Measurements from ENCODE around the gene GDA. TPM values are rescaled to one million over a fixed set of nuclear protein-coding genes. Genes with fewer than 3 reads are reported as not detected.

Gene GDA
- total and polyA plus RNA-seq, 9 of the 15 experiments (the other 6 are each of a cell fraction or from before 2014, with no cell fraction given), result 4.5 to 18.0 (median 12.7) TPM

- in situ Hi-C loops (cut with MboI) (no loop called here), intact Hi-C loops (cut with micrococcal nuclease) (no loop called here)
- H4K20me1 ChIP-seq (replicated peaks; ENCODE audit: control insufficient read depth, insufficient read depth, low read length), result no peaks in the 10 kb centered on the region
- no peaks in the 10 kb centered on the region for H3K9me3 ChIP-seq (replicated peaks; ENCODE audit: control insufficient read depth, insufficient read depth, low read depth, low read length)
- no peak for DNase-seq (ENCODE audit: extremely low read depth in 1 of 4, low spot score in 3 of 4)
- ATAC-seq, result no peak
- no peak overlapping the region for H3K27ac ChIP-seq (ENCODE audit: extremely low read depth, low read depth, low read length)
- 0 out of 2 replicates have a peak, but pooled peaks have one; percentile 12 for TF ChIP-seq ARID1B (IDR thresholded peaks at IDR 0.05)
- 0 out of 2 replicates have a peak, but pooled peaks have one; percentile 5 for TF ChIP-seq MAFG (tag; conservative IDR thresholded peaks at IDR 0.05)
- TF ChIP-seq, protein P1, sequence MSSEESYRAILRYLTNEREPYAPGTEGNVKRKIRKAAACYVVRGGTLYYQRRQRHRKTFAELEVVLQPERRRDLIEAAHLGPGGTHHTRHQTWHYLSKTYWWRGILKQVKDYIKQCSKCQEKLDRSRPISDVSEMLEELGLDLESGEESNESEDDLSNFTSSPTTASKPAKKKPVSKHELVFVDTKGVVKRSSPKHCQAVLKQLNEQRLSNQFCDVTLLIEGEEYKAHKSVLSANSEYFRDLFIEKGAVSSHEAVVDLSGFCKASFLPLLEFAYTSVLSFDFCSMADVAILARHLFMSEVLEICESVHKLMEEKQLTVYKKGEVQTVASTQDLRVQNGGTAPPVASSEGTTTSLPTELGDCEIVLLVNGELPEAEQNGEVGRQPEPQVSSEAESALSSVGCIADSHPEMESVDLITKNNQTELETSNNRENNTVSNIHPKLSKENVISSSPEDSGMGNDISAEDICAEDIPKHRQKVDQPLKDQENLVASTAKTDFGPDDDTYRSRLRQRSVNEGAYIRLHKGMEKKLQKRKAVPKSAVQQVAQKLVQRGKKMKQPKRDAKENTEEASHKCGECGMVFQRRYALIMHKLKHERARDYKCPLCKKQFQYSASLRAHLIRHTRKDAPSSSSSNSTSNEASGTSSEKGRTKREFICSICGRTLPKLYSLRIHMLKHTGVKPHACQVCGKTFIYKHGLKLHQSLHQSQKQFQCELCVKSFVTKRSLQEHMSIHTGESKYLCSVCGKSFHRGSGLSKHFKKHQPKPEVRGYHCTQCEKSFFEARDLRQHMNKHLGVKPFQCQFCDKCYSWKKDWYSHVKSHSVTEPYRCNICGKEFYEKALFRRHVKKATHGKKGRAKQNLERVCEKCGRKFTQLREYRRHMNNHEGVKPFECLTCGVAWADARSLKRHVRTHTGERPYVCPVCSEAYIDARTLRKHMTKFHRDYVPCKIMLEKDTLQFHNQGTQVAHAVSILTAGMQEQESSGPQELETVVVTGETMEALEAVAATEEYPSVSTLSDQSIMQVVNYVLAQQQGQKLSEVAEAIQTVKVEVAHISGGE (CRISPR knock-in tag; IDR thresholded peaks at IDR 0.05), result no peak
- TF ChIP-seq NFE2 (IDR thresholded peaks at IDR 0.05; ENCODE audit: low read depth), result peak; percentile 15; the same call in 1 of the 2 replicates
- TF ChIP-seq SMARCA4 (IDR thresholded peaks at IDR 0.05), result peak; percentile 20; the same call in 1 of the 2 replicates
- peak; percentile 73; the same call in 1 of the 2 replicates for TF ChIP-seq SOX6 (IDR thresholded peaks at IDR 0.05)
- TF ChIP-seq SMC3 (conservative IDR thresholded peaks at IDR 0.05; ENCODE audit: insufficient read depth, low read depth, low read length), result no peak
- TF ChIP-seq FOSL1 (tag; conservative IDR thresholded peaks at IDR 0.05), result peak; percentile 51
- peak; percentile 51; the same call in 1 of the 2 replicates for TF ChIP-seq EGR1 (conservative IDR thresholded peaks at IDR 0.05)
- H3K79me2 ChIP-seq (ENCODE audit: control insufficient read depth, insufficient read depth, low read length), result no peaks in the 10 kb centered on the region
- H2AFZ ChIP-seq (ENCODE audit: low read depth, low read length), result no peak overlapping the region
- WGBS (ENCODE audit: insufficient coverage, low coverage, missing lambda C conversion rate), result 20% methylated on average over 2 of the region's 4 CpGs
- POLR2A ChIA-PET, result no interaction called here
- CTCF ChIA-PET (ENCODE audit: low intra/inter-chr PET ratio), result no interaction called here
- H3K4me2 ChIP-seq (ENCODE audit: insufficient read depth, low read length), result no peak overlapping the region
- H3K36me3 ChIP-seq (ENCODE audit: control insufficient read depth, insufficient read depth, low read length), result no peaks in the 10 kb centered on the region; the same call in 2 of the 3 replicates
- H3K9ac ChIP-seq (ENCODE audit: insufficient read depth in 1 of 2, low read depth in 2 of 2, low read length in 2 of 2), result no peak overlapping the region
- H3K4me3 ChIP-seq, result no peak overlapping the region
- FAIRE-seq, result no peak
- H3K27me3 ChIP-seq (ENCODE audit: control insufficient read depth in 2 of 2, insufficient read depth in 2 of 2, low read length in 2 of 2), result no peaks in the 10 kb centered on the region
- H3K9me1 ChIP-seq (ENCODE audit: control insufficient read depth, insufficient read depth, low read length), result no peaks in the 10 kb centered on the region
- BruUV-seq (replicated peaks), result no TSS peak
- no peaks in the 10 kb centered on the region; a peak in 2 of 5 replicates for H3K4me1 ChIP-seq (replicated peaks in 1 of 2; ENCODE audit: control insufficient read depth in 2 of 2, insufficient read depth in 2 of 2, low read length in 2 of 2)
Measured at GRCh38 chr9:72165821-72166547, 16.7 kb downstream of the GDA start.
